Gastrocnemius medialis (tissue), 4 donors: ENCODE results near the gene SLITRK3.

Source experiments
- POLR2A ChIP-seq, 2 donors: fragments of 450-650 bp; IDR thresholded peaks; one replicate each; pipeline ENCODE4 v1.6.1; 2017; ENCODE audit warnings: antibody characterized with exemption in 2 of 2, mild to moderate bottlenecking in 2 of 2, moderate library complexity in 2 of 2
- TF ChIP-seq, protein P1 (sequence below), 5 experiments: fragments of 450-650 bp in 3 of 5; fragments of 200-600 bp in 2 of 5; sonication (generic) in 2 of 5; IDR thresholded peaks in 4 of 5; conservative IDR thresholded peaks in 1 of 5; 1 replicate in 4 of 5; 2 replicates in 1 of 5; pipeline ENCODE4 v1.5.1; 2016 to 2019; ENCODE audit warnings: antibody characterized with exemption in 5 of 5, mild to moderate bottlenecking in 3 of 5, moderate library complexity in 3 of 5

DNA sequence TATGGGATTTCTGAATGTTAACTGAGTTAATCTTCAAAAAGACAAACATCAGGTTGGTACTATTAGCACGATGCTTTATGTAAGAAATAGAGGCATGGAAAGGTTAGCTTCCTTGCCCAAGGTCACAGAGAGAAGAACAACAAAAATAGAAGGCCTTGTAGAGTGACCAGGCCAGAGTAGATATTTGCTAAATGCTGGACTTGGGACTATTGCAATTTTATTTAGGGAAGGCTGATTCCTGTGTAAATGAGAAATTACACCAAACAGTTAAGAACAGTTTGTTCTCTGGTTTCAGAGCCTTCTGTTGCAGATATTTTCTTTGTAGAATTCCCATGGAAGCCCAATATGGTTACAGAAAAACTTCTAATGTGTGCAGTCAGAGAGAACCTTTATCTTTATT is 16.4 kb upstream of the SLITRK3 start:
- TF ChIP-seq, protein P1, sequence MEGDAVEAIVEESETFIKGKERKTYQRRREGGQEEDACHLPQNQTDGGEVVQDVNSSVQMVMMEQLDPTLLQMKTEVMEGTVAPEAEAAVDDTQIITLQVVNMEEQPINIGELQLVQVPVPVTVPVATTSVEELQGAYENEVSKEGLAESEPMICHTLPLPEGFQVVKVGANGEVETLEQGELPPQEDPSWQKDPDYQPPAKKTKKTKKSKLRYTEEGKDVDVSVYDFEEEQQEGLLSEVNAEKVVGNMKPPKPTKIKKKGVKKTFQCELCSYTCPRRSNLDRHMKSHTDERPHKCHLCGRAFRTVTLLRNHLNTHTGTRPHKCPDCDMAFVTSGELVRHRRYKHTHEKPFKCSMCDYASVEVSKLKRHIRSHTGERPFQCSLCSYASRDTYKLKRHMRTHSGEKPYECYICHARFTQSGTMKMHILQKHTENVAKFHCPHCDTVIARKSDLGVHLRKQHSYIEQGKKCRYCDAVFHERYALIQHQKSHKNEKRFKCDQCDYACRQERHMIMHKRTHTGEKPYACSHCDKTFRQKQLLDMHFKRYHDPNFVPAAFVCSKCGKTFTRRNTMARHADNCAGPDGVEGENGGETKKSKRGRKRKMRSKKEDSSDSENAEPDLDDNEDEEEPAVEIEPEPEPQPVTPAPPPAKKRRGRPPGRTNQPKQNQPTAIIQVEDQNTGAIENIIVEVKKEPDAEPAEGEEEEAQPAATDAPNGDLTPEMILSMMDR (IDR thresholded peaks at IDR 0.05 in 4 of 5, conservative IDR thresholded peaks at IDR 0.05 in 1 of 5): no peak
- no peak for TF ChIP-seq POLR2A (IDR thresholded peaks at IDR 0.05)
